ENCODE results near the gene PDE4DIP. TPM values are rescaled to one million over a fixed set of nuclear protein-coding genes. Genes with fewer than 3 reads are reported as not detected.
"Not testable (repeated sequence)": the region's sequence is repeated elsewhere in the genome, so short reads cannot be mapped to it uniquely, and the experiment has no call there.

Gene PDE4DIP
- total RNA-seq, 3 donors from 2014 or later: 64.0 to 160 (median 70.1) TPM

DNA sequence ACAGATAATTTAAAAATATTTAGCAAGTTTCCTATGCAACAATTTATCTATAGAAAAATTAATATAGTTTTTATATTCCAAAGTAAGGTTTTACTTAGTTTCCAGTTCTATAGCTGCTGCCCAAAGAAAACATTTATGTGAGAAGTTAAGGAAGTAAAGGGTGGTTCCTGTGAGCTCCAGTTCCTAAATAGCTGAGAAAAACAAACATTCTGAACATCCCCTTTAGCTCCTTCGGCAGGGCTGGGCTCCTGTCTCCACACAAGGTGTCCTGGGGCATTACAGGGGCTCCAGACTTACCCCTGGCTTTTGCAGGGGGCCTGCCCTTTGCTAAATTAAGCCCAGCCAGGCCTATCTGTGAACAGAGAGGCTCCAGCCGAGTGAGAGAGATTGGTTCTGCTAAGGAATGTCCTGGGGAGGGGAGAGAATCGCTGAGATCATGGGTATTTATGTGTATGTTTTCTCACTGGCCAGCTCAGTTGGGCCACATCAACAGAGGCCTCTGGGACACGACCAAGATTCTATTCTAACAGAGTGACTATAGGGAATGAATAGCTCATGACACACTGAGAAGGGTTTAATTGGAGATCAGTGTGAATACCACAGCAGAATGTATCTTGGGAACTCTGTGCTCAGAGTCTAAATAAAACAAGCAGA, 72.6 kb downstream of the PDE4DIP start:
- H3K27me3 ChIP-seq; H3K4me1 ChIP-seq; DNase-seq (ENCODE audit: low spot score in 2 of 2); H3K4me3 ChIP-seq; H3K27ac ChIP-seq; intact Hi-C loops (cut with DNase I; ENCODE audit: low total_unique reads); H3K36me3 ChIP-seq; H3K9me3 ChIP-seq: not testable (repeated sequence)

- H3K27me3 ChIP-seq; H3K27ac ChIP-seq; intact Hi-C loops (cut with DNase I; ENCODE audit: low total_unique reads); DNase-seq (ENCODE audit: low spot score in 2 of 2); H3K4me3 ChIP-seq; H3K9me3 ChIP-seq; H3K36me3 ChIP-seq; H3K4me1 ChIP-seq: not testable (repeated sequence)
These were observed 74.7 kb downstream of the PDE4DIP start for GRCh38 chr1:148918836-148919447.

GRCh38 chr1:148921047-148921446, 76.8 kb downstream of the PDE4DIP start:
- intact Hi-C loops (cut with DNase I; ENCODE audit: low total_unique reads); H3K9me3 ChIP-seq; H3K36me3 ChIP-seq; DNase-seq (ENCODE audit: low spot score in 2 of 2); H3K4me3 ChIP-seq; H3K27ac ChIP-seq; H3K27me3 ChIP-seq; H3K4me1 ChIP-seq: not testable (repeated sequence)

GRCh38 chr1:148923798-148924197, 79.6 kb downstream of the PDE4DIP start:
- H3K4me3 ChIP-seq; H3K36me3 ChIP-seq; intact Hi-C loops (cut with DNase I; ENCODE audit: low total_unique reads); H3K27me3 ChIP-seq; H3K27ac ChIP-seq; DNase-seq (ENCODE audit: low spot score in 2 of 2); H3K4me1 ChIP-seq; H3K9me3 ChIP-seq: not testable (repeated sequence)

DNA sequence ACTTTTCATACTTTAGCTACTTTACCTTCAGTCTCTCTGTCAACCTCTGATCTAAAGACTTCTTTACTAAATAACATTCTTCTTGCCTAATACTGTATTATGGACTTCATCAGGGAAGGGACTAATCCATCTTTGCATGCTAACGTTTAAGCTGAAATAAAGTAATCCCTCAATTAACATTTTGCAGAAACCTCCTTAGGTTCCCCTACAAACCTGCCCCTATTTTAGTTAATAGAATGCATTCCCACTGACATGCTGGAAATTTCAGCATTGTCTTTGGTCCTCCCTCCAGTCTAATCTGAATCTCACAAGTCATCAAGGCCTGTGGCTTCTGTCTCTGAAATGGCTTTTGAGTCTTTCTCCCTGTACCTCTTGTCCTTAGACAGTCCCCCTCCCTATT, 83.4 kb downstream of the PDE4DIP start:
- H3K27ac ChIP-seq; intact Hi-C loops (cut with DNase I; ENCODE audit: low total_unique reads); DNase-seq (ENCODE audit: low spot score in 2 of 2); H3K27me3 ChIP-seq; H3K4me3 ChIP-seq; H3K36me3 ChIP-seq; H3K9me3 ChIP-seq; H3K4me1 ChIP-seq: not testable (repeated sequence)

GRCh38 chr1:148929253-148929652, 85.0 kb downstream of the PDE4DIP start:
- H3K9me3 ChIP-seq; intact Hi-C loops (cut with DNase I; ENCODE audit: low total_unique reads); H3K27me3 ChIP-seq; H3K36me3 ChIP-seq; H3K27ac ChIP-seq; H3K4me1 ChIP-seq; DNase-seq (ENCODE audit: low spot score in 2 of 2); H3K4me3 ChIP-seq: not testable (repeated sequence)

DNA sequence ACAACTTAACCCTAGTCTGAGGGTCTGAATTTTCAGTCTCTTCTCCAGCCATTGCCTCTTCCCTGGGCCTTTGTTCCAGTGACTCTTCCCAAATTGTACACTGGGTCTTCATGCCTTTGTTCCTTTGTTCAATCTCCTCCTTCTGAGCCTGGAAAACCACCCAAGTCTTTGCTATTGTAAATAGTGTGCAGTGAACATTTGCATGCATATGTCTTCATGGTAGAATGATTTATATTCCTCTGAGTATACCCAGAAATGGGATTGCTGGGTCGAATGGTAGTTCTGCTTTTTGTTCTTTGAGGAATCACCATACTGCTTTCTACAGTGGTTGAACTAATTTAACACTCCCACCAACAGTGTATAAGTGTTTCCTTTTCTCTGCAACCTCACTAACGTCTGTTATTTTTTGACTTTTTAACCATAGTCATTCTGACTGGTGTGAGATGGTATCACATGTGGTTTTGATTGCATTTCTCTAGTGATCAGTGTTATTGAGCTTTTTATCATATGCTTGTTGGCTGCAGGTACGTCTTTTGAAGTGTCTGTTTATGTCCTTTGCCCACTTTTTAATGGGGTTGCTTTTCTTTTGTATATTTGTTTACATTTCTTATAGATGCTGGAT, 91.3 kb downstream of the PDE4DIP start:
- H3K27me3 ChIP-seq; H3K9me3 ChIP-seq; H3K36me3 ChIP-seq; DNase-seq (ENCODE audit: low spot score in 2 of 2); H3K4me3 ChIP-seq; intact Hi-C loops (cut with DNase I; ENCODE audit: low total_unique reads); H3K4me1 ChIP-seq; H3K27ac ChIP-seq: not testable (repeated sequence)

GRCh38 chr1:148942906-148943305, 98.7 kb downstream of the PDE4DIP start:
- H3K4me1 ChIP-seq; intact Hi-C loops (cut with DNase I; ENCODE audit: low total_unique reads); H3K27me3 ChIP-seq; H3K27ac ChIP-seq; H3K4me3 ChIP-seq; H3K36me3 ChIP-seq; H3K9me3 ChIP-seq; DNase-seq (ENCODE audit: low spot score in 2 of 2): not testable (repeated sequence)

DNA sequence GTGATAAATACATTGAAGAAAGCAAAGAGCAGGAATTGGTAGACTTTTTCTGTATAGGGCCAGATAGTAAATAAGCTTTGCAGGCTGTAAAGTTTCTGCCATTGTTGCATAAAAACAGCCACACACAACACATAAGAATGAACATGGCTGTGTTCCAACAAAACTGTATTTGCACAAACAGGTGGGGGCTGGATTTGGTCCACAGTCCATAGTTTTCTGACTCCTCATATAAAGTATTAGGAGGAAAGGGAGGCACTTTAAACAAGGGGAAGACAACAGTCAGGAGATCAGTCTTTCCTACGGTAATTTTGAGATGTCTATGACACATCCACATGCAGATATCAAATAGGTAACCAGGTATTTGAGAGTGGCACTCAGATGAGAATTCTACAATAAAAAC, 100.9 kb downstream of the PDE4DIP start:
- H3K27me3 ChIP-seq; H3K9me3 ChIP-seq; intact Hi-C loops (cut with DNase I; ENCODE audit: low total_unique reads); H3K4me3 ChIP-seq; H3K4me1 ChIP-seq; H3K27ac ChIP-seq; H3K36me3 ChIP-seq; DNase-seq (ENCODE audit: low spot score in 2 of 2): not testable (repeated sequence)

GRCh38 chr1:148948768-148949167, 104.5 kb downstream of the PDE4DIP start:
- H3K36me3 ChIP-seq; H3K27me3 ChIP-seq; DNase-seq (ENCODE audit: low spot score in 2 of 2); H3K9me3 ChIP-seq; H3K4me1 ChIP-seq; H3K4me3 ChIP-seq; H3K27ac ChIP-seq; intact Hi-C loops (cut with DNase I; ENCODE audit: low total_unique reads): not testable (repeated sequence)
